Stimulated activated CD4-positive, alpha-beta T cell treated with anti-CD3 and anti-CD28 coated beads, TNF-alpha, amount 100 ng/mL, for 48 hours (primary cell): ENCODE results near the gene SPHK1.
A peak's percentile ranks its signal among the peaks of the same experiment; 100 is the strongest.
"Not testable (repeated sequence)": the region's sequence is repeated elsewhere in the genome, so short reads cannot be mapped to it uniquely, and the experiment has no call there.

Experiments used
- DNase-seq, 3 donors: peaks; one replicate each; pipeline ENCODE4 v3.0.0-alpha.2; 2020; ENCODE audit warnings: low read depth in 3 of 3

SPHK1 gene

GRCh38 chr17:76384222-76384986 is at the start of gene SPHK1:
TSS of gene SPHK1 (plus strand) at chr17:76384609. CDS start at chr17:76385645, 1,036 bp downstream.
- peak; percentile 27 to 72 (median 39) for DNase-seq

- no peak for DNase-seq
Measured at GRCh38 chr17:76335716-76336381, 48.6 kb upstream of the SPHK1 start.

- DNase-seq = no peak
Measured at GRCh38 chr17:76336756-76337412, 47.5 kb upstream of the SPHK1 start.

GRCh38 chr17:76337413-76337777 is 47.0 kb upstream of the SPHK1 start:
- no peak for DNase-seq

- DNase-seq = no peak
Measured at GRCh38 chr17:76341301-76341700, 43.1 kb upstream of the SPHK1 start.

GRCh38 chr17:76343106-76343505 is 41.3 kb upstream of the SPHK1 start:
- DNase-seq = no peak

- no peak for DNase-seq
Measured at GRCh38 chr17:76345377-76345974, 38.9 kb upstream of the SPHK1 start.

GRCh38 chr17:76346936-76347335 is 37.5 kb upstream of the SPHK1 start:
- not testable (repeated sequence) for DNase-seq

GRCh38 chr17:76350463-76350862 is 33.9 kb upstream of the SPHK1 start:
- no peak for DNase-seq

- no peak for DNase-seq
Measured at GRCh38 chr17:76351526-76352071, 32.8 kb upstream of the SPHK1 start.

- peak in 1 of 3 donors; percentile 4 for DNase-seq
Measured at GRCh38 chr17:76353004-76353598, 31.3 kb upstream of the SPHK1 start.

- peak; percentile 60 to 71 (median 66) for DNase-seq
Measured at GRCh38 chr17:76353599-76354316, 30.7 kb upstream of the SPHK1 start, which contains the start of gene PRPSAP1. TSS of gene PRPSAP1 (minus strand) at chr17:76353916. CDS start at chr17:76353703, 213 bp downstream.

GRCh38 chr17:76354317-76354729 is 30.1 kb upstream of the SPHK1 start:
- no peak for DNase-seq

- no peak for DNase-seq
Measured at GRCh38 chr17:76354747-76355310, 29.6 kb upstream of the SPHK1 start.

GRCh38 chr17:76356803-76357456 is 27.5 kb upstream of the SPHK1 start:
- no peak for DNase-seq

- DNase-seq = no peak
Measured at GRCh38 chr17:76357597-76358158, 26.7 kb upstream of the SPHK1 start.

GRCh38 chr17:76359375-76359774 is 25.0 kb upstream of the SPHK1 start:
- DNase-seq = no peak

GRCh38 chr17:76359776-76360175 is 24.6 kb upstream of the SPHK1 start:
- not testable (repeated sequence) for DNase-seq

GRCh38 chr17:76360461-76360860 is 23.9 kb upstream of the SPHK1 start:
- DNase-seq = no peak
